Chondrocyte (in vitro differentiated cells): ENCODE results near the gene MRPL53. TPM values are rescaled to one million over a fixed set of nuclear protein-coding genes. Genes with fewer than 3 reads are reported as not detected.
A peak's percentile ranks its signal among the peaks of the same experiment; 100 is the strongest.
"Not testable (repeated sequence)": the region's sequence is repeated elsewhere in the genome, so short reads cannot be mapped to it uniquely, and the experiment has no call there.

Experiments used
- DNase-seq: peaks from one replicate; pipeline ENCODE4 v3.0.0; 2021; ENCODE audit warnings: mixed read lengths, low spot score
- H3K27ac Mint-ChIP-seq: one replicate; pipeline ENCODE4 v1.8.0; 2021; ENCODE audit warnings: mild to moderate bottlenecking, moderate library complexity, mixed read lengths; ENCODE audit not compliant: unreplicated experiment
- H3K27me3 Mint-ChIP-seq: 2 replicates; pipeline ENCODE4 v1.8.0; 2021; ENCODE audit warnings: low read depth, mixed read lengths
- H3K36me3 Mint-ChIP-seq: 2 replicates; pipeline ENCODE4 v1.8.0; 2021; ENCODE audit warnings: low read depth, mixed read lengths
- H3K4me1 Mint-ChIP-seq: 2 replicates; pipeline ENCODE4 v1.8.0; 2021; ENCODE audit warnings: low read depth, mild to moderate bottlenecking, mixed read lengths
- H3K4me3 Mint-ChIP-seq: one replicate; pipeline ENCODE4 v1.8.0; 2021; ENCODE audit warnings: mild to moderate bottlenecking, moderate library complexity, mixed read lengths; ENCODE audit not compliant: unreplicated experiment
- H3K9me3 Mint-ChIP-seq: 2 replicates; pipeline ENCODE4 v1.8.0; 2021; ENCODE audit warnings: low read depth, mixed read lengths
- CTCF ChIP-seq: fragments of 200-600 bp; sonication (generic); IDR thresholded peaks from 2 replicates; pipeline ENCODE4 v1.5.0; 2021; ENCODE audit warnings: antibody characterized with exemption, mild to moderate bottlenecking, moderate library complexity
- total RNA-seq: library from RNA; stranded (reverse); gene quantifications from 3 replicates; pipeline ENCODE4 v1.2.1, GENCODE V29; 2021

MRPL53 gene
- total RNA-seq, 1 donor from 2014 or later = 49.5 TPM

GRCh38 chr2:74481431-74481830 lies 9.0 kb upstream of the MRPL53 start:
- H3K9me3 Mint-ChIP-seq = no peaks in the 10 kb centered on the region
- H3K36me3 Mint-ChIP-seq = peaks cover 9% of the 10 kb centered on the region
- H3K27me3 Mint-ChIP-seq = no peaks in the 10 kb centered on the region
- peaks cover 28% of the 10 kb centered on the region for H3K4me1 Mint-ChIP-seq
- H3K27ac Mint-ChIP-seq = no peak overlapping the region
- TF ChIP-seq CTCF = no peak
- no peak for DNase-seq
- peak overlapping the region; percentile 95 for H3K4me3 Mint-ChIP-seq

DNA sequence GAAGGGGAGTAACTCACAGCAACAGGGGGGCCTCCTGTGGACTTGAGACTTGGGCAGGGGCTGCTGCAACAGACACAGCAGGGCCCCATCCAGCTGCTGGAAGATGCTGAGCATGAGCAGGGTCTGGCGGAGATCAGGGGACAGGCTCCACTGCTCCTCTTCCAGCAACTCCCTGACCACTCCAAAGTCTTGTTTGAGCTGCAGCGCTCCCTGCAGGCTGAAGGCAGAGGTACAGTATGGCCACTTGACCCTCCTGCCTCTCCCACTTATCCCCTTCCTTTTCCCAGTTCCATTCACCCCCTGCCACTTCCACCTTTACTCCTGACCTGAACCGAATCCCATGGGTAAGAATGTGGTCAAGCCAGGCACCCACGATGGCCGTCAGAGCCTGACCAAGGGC lies 2.4 kb upstream of the MRPL53 start:
- Mint-ChIP-seq H3K27ac (peak overlapping the region; percentile 55), H3K4me3 (no peak overlapping the region)

DNA sequence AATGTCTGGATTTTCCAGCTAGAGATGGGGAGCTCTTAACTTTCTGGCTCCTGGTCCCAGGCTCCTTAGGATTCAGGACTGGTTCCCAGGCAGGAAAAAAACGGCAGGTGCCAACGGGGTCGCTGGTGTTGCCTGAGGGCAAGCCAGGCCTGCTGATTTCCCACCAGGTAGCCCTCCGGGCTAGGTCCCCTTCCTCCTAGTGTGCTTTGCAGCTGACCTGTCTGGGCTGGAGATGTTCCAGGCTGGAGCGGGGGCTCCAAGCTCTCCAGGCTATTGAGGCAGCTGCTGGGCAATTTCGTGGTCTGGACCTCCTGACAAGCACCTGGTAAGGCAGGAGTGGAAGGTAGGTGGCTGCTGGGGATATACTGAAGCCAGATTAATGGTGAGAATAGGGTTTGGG lies 2.0 kb upstream of the MRPL53 start:
- H3K4me3 Mint-ChIP-seq = no peak overlapping the region

More for the DNA sequence above, 2.4 kb upstream of the MRPL53 start:
- peak; percentile 57 for TF ChIP-seq CTCF
- peaks cover 25% of the 10 kb centered on the region for H3K4me1 Mint-ChIP-seq
- H3K27me3 Mint-ChIP-seq = no peaks in the 10 kb centered on the region
- H3K9me3 Mint-ChIP-seq = no peaks in the 10 kb centered on the region
- H3K36me3 Mint-ChIP-seq = peaks cover 15% of the 10 kb centered on the region
- no peak for DNase-seq

DNA sequence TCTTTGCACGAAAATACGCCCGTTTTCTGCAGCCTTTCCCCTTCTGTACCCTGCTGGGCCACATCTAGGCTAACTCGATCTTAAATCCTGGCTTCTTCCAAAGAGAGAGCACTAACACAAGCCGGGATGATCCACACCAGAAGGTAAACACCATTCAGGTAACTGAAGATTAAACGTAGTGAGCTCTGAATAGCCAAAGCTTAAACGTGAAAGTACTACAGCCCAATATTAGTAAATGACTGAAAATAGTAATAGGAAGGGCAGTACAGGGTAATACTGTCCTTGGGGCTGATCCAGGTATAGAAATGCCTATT lies 422 bp upstream of the MRPL53 start:
- Mint-ChIP-seq H3K27me3 (no peaks in the 10 kb centered on the region), H3K27ac (peak overlapping the region; percentile 97), H3K36me3 (peaks cover 12% of the 10 kb centered on the region), H3K4me1 (peaks cover 25% of the 10 kb centered on the region), H3K9me3 (no peaks in the 10 kb centered on the region), H3K4me3 (peak overlapping the region; percentile 85)
- TF ChIP-seq CTCF = no peak
- no peak for DNase-seq

More for the DNA sequence above, 2.0 kb upstream of the MRPL53 start:
- no peaks in the 10 kb centered on the region for H3K27me3 Mint-ChIP-seq
- H3K4me1 Mint-ChIP-seq = peaks cover 25% of the 10 kb centered on the region
- H3K36me3 Mint-ChIP-seq = peaks cover 15% of the 10 kb centered on the region
- no peaks in the 10 kb centered on the region for H3K9me3 Mint-ChIP-seq
- no peak for DNase-seq
- TF ChIP-seq CTCF = no peak
- H3K27ac Mint-ChIP-seq = peak overlapping the region; percentile 55

DNA sequence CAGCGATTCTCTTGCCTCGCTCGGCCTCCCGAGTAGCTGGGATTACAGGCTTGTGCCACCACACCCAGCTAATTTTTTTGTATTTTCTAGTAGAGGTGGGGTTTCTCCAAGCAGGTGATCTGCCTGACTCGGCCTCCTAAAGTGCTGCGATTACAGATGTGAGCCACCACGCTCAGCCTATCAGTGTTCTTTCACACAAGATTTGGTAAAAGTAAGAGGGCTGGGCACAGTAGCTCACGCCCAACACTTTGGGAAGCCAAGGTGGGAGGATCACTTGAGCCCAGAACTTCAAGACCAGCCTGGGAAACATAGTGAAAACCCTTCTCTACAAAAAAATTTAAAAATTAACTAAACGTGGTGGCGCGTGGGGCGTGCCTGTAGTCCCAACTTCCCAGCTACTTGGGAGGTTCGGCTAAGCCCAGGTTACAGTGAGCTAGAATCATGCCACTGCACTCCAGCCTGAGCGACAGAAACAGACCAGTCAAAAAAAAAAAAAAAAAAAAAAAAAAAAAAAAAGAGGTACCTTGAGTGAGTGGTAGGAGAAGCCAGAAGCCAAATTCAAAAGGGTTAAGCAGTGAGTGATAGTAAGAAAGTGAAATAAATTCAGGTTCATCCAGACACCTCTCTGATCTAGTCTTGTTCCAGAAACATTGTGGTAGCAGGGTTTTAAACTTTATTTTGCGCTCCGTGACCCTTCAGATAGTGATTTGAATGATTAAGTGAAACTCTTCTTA lies 981 bp downstream of the MRPL53 start:
- no peak for TF ChIP-seq CTCF
- Mint-ChIP-seq H3K9me3 (no peaks in the 10 kb centered on the region), H3K27me3 (no peaks in the 10 kb centered on the region), H3K36me3 (peaks cover 8% of the 10 kb centered on the region), H3K4me1 (peaks cover 25% of the 10 kb centered on the region), H3K4me3 (peak overlapping the region; percentile 85), H3K27ac (peak overlapping the region; percentile 97)
- DNase-seq = no peak

- not testable (repeated sequence) for DNase-seq, H3K27me3 Mint-ChIP-seq, H3K36me3 Mint-ChIP-seq, H3K4me3 Mint-ChIP-seq, H3K27ac Mint-ChIP-seq, H3K9me3 Mint-ChIP-seq
- H3K4me1 Mint-ChIP-seq = peaks cover 29% of the 10 kb centered on the region
Measured at GRCh38 chr2:74470742-74471141, 1.7 kb downstream of the MRPL53 start.
